ENCODE results near the gene BARHL1.

The BARHL1 gene

GRCh38 chr9:132543251-132543650, 39.2 kb upstream of the BARHL1 start:
- no peaks in the 10 kb centered on the region for H3K79me2 ChIP-seq (ENCODE audit: low read length)
- H3K4me3 ChIP-seq (ENCODE audit: low read length), result no peak overlapping the region
- no peak overlapping the region for H3K4me2 ChIP-seq (ENCODE audit: low read length)
- no peak overlapping the region for H2AFZ ChIP-seq (ENCODE audit: low read depth, low read length)
- no peaks in the 10 kb centered on the region for H4K20me1 ChIP-seq (ENCODE audit: insufficient read depth, low read length)
- no peak overlapping the region for H3K27ac ChIP-seq (ENCODE audit: low read length)
- H3K9me3 ChIP-seq (ENCODE audit: insufficient read depth, low read length), result no peaks in the 10 kb centered on the region
- TF ChIP-seq EZH2phosphoT487 (IDR thresholded peaks at IDR 0.05; ENCODE audit: low read depth) (no peak), CTCF (IDR thresholded peaks at IDR 0.05; ENCODE audit: low read depth, low read length) (no peak)
- peaks cover 3% of the 10 kb centered on the region; the same call in 1 of the 2 replicates for H3K4me1 ChIP-seq (ENCODE audit: low read length)
- H3K27me3 ChIP-seq (ENCODE audit: low read depth, low read length), result no peaks in the 10 kb centered on the region
- no peaks in the 10 kb centered on the region for H3K36me3 ChIP-seq (replicated peaks; ENCODE audit: low read depth, low read length)
- H3K9ac ChIP-seq (ENCODE audit: low read length), result no peak overlapping the region

GRCh38 chr9:132543960-132544359, 38.4 kb upstream of the BARHL1 start:
- no peaks in the 10 kb centered on the region for H3K79me2 ChIP-seq (ENCODE audit: low read length)
- H3K4me2 ChIP-seq (ENCODE audit: low read length), result no peak overlapping the region
- H3K36me3 ChIP-seq (replicated peaks; ENCODE audit: low read depth, low read length), result no peaks in the 10 kb centered on the region
- no peaks in the 10 kb centered on the region for H4K20me1 ChIP-seq (ENCODE audit: insufficient read depth, low read length)
- H2AFZ ChIP-seq (ENCODE audit: low read depth, low read length), result no peak overlapping the region
- no peaks in the 10 kb centered on the region for H3K27me3 ChIP-seq (ENCODE audit: low read depth, low read length)
- no peak overlapping the region for H3K4me3 ChIP-seq (ENCODE audit: low read length)
- H3K4me1 ChIP-seq (ENCODE audit: low read length), result peaks cover 3% of the 10 kb centered on the region; the same call in 1 of the 2 replicates
- no peak for TF ChIP-seq CTCF (IDR thresholded peaks at IDR 0.05; ENCODE audit: low read depth, low read length)
- TF ChIP-seq EZH2phosphoT487 (IDR thresholded peaks at IDR 0.05; ENCODE audit: low read depth), result no peak
- H3K9me3 ChIP-seq (ENCODE audit: insufficient read depth, low read length), result no peaks in the 10 kb centered on the region
- H3K9ac ChIP-seq (ENCODE audit: low read length), result no peak overlapping the region
- H3K27ac ChIP-seq (ENCODE audit: low read length), result no peak overlapping the region

- no peak overlapping the region for H3K9ac ChIP-seq (ENCODE audit: low read length)
- no peak overlapping the region for H3K27ac ChIP-seq (ENCODE audit: low read length)
- H3K4me1 ChIP-seq (ENCODE audit: low read length), result peaks cover 3% of the 10 kb centered on the region; the same call in 1 of the 2 replicates
Observed at GRCh38 chr9:132545578-132545977, 36.8 kb upstream of the BARHL1 start.

More at GRCh38 chr9:132545578-132545977, 36.8 kb upstream of the BARHL1 start:
- Histone ChIP-seq H3K79me2 (ENCODE audit: low read length) (no peaks in the 10 kb centered on the region), H3K4me3 (ENCODE audit: low read length) (peak overlapping the region; percentile 71; the same call in 1 of the 2 replicates), H4K20me1 (ENCODE audit: insufficient read depth, low read length) (no peaks in the 10 kb centered on the region), H2AFZ (ENCODE audit: low read depth, low read length) (0 out of 2 replicates have a peak overlapping the region, but pooled peaks have one; percentile 31), H3K27me3 (ENCODE audit: low read depth, low read length) (no peaks in the 10 kb centered on the region), H3K36me3 (replicated peaks; ENCODE audit: low read depth, low read length) (no peaks in the 10 kb centered on the region), H3K4me2 (ENCODE audit: low read length) (peak overlapping the region; percentile 71), H3K9me3 (ENCODE audit: insufficient read depth, low read length) (no peaks in the 10 kb centered on the region)
- no peak for TF ChIP-seq CTCF (IDR thresholded peaks at IDR 0.05; ENCODE audit: low read depth, low read length)
- no peak for TF ChIP-seq EZH2phosphoT487 (IDR thresholded peaks at IDR 0.05; ENCODE audit: low read depth)
